HEK293T (cell line): ENCODE measurements around the gene NPAT.
"Not testable (repeated sequence)": the region's sequence is repeated elsewhere in the genome, so short reads cannot be mapped to it uniquely, and the experiment has no call there.

Experiments
- CTCF ChIA-PET: fragments of 350-600 bp; formaldehyde crosslinking; extraction: SDS; loops from one replicate; lab custom pipeline; 2021; ENCODE audit warnings: antibody characterized with exemption, inconsistent platforms; lab: Yijun Ruan, JAX
- POLR2A ChIA-PET: fragments of 350-600 bp; formaldehyde crosslinking; extraction: SDS; loops from one replicate; lab custom pipeline; 2020; ENCODE audit warnings: antibody characterized with exemption, inconsistent platforms; lab: Yijun Ruan, JAX
- DNase-seq: peaks from one replicate; pipeline ENCODE4 v3.0.0; 2012; ENCODE audit warnings: mixed read lengths; ENCODE audit errors: extremely low spot score
- ARNT ChIP-seq: fragments of 450-650 bp; IDR thresholded peaks from 2 replicates; pipeline ENCODE4 v1.6.1; 2017; ENCODE audit warnings: mild to moderate bottlenecking
- BHLHE40 ChIP-seq: fragments of 450-650 bp; IDR thresholded peaks from 2 replicates; pipeline ENCODE4 v1.6.1; 2016; ENCODE audit warnings: mild to moderate bottlenecking, moderate library complexity, borderline replicate concordance
- CTBP1 ChIP-seq: fragments of 450-650 bp; IDR thresholded peaks from 2 replicates; pipeline ENCODE4 v1.6.1; 2016; ENCODE audit warnings: borderline replicate concordance
- ELF4 ChIP-seq: fragments of 450-650 bp; IDR thresholded peaks from 2 replicates; pipeline ENCODE4 v1.6.1; 2017; ENCODE audit warnings: antibody characterized with exemption
- FOXA1 ChIP-seq: fragments of 450-650 bp; IDR thresholded peaks from 2 replicates; pipeline ENCODE4 v1.6.1; 2016; ENCODE audit warnings: mild to moderate bottlenecking
- FOXK2 ChIP-seq: fragments of 450-650 bp; IDR thresholded peaks from 2 replicates; pipeline ENCODE4 v1.6.1; 2016; ENCODE audit warnings: mild to moderate bottlenecking
- FOXM1 ChIP-seq: fragments of 450-650 bp; IDR thresholded peaks from 2 replicates; pipeline ENCODE4 v1.6.1; 2017; ENCODE audit warnings: mild to moderate bottlenecking, borderline replicate concordance
- HDGF ChIP-seq: fragments of 450-650 bp; IDR thresholded peaks from 2 replicates; pipeline ENCODE4 v1.6.1; 2017; ENCODE audit warnings: antibody characterized with exemption, borderline replicate concordance
- L3MBTL2 ChIP-seq: fragments of 450-650 bp; conservative IDR thresholded peaks from 2 replicates; pipeline ENCODE4 v1.6.1; 2016; ENCODE audit warnings: mild to moderate bottlenecking
- LEF1 ChIP-seq: fragments of 450-650 bp; IDR thresholded peaks from 2 replicates; pipeline ENCODE4 v1.6.1; 2017; ENCODE audit warnings: mild to moderate bottlenecking, borderline replicate concordance
- NFRKB ChIP-seq: fragments of 450-650 bp; IDR thresholded peaks from 2 replicates; pipeline ENCODE4 v1.6.1; 2016; ENCODE audit warnings: mild to moderate bottlenecking, moderate library complexity
- SP1 ChIP-seq: fragments of 450-650 bp; IDR thresholded peaks from 2 replicates; pipeline ENCODE4 v1.6.1; 2017
- SUZ12 ChIP-seq: fragments of 450-650 bp; IDR thresholded peaks from 2 replicates; pipeline ENCODE4 v1.6.1; 2016; ENCODE audit warnings: mild to moderate bottlenecking
- TARDBP ChIP-seq: fragments of 450-650 bp; IDR thresholded peaks from 2 replicates; pipeline ENCODE4 v1.6.1; 2016
- ZNF384 ChIP-seq: fragments of 450-650 bp; IDR thresholded peaks from 2 replicates; pipeline ENCODE4 v1.6.1; 2016
- TF ChIP-seq, protein P1 (sequence below): fragments of 450-650 bp; IDR thresholded peaks from 2 replicates; pipeline ENCODE4 v1.6.1; 2016

The NPAT gene

DNA sequence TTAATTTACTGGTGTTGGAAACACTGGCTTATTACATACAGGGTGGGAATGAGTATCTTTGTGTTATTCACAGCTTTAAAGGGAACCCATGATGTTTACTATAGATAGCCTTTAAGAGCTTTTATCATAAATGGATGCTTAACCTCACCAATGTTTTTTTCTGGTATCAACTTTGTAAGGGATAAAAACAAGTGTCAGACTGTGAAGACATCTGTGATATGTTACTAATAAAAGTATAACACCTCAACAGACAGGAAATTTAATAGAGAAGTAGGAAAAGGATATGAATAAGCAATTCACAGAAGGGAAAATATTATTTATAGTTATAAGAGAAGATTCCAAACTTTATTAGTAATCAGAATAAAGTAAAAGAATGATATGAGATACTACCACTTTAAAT is 54.8 kb downstream of the NPAT start:
- no peak for TF ChIP-seq CTBP1
- TF ChIP-seq ELF4: no peak
- TF ChIP-seq BHLHE40: no peak
- TF ChIP-seq TARDBP: no peak
- ChIA-PET CTCF (no interaction called here), POLR2A (no interaction called here)
- no peak for DNase-seq

GRCh38 chr11:108162878-108163277 is 59.6 kb downstream of the NPAT start:
- POLR2A ChIA-PET, CTCF ChIA-PET: not testable (repeated sequence)

DNA sequence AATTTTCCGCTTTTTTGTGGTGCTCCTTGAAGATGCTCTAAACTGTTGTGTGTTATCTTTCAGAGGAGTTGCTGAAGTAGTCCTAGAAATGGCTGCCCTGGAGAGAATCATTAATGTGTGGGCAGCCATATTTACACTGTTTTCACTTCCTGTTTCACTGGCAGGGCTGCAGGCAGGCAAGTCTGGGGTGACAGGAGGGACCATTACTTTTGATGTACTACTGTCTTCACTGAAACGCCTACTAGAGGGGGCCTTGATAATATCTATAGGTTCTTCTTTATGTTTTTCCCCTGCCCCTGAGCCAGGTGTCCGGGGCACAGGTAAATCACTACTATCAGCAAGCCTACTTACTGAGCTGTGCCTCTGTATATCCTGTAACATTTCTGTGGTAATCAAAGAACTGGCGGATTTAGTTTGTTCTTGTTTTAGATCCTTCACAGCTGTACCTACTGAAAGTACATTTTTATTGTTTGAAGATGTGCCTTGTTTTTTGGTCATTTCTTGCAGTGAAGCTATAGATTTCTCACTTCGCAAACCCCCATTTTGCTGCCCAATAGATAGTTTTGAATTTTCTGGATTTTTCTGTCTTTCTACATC is 61.4 kb downstream of the NPAT start:
- DNase-seq: no peak
- TF ChIP-seq SUZ12: no peak
- TF ChIP-seq FOXM1: no peak
- no peak for TF ChIP-seq FOXA1
- TF ChIP-seq LEF1: no peak
- no peak for TF ChIP-seq NFRKB
- no peak for TF ChIP-seq HDGF
- TF ChIP-seq ZNF384: no peak
- TF ChIP-seq, protein P1, sequence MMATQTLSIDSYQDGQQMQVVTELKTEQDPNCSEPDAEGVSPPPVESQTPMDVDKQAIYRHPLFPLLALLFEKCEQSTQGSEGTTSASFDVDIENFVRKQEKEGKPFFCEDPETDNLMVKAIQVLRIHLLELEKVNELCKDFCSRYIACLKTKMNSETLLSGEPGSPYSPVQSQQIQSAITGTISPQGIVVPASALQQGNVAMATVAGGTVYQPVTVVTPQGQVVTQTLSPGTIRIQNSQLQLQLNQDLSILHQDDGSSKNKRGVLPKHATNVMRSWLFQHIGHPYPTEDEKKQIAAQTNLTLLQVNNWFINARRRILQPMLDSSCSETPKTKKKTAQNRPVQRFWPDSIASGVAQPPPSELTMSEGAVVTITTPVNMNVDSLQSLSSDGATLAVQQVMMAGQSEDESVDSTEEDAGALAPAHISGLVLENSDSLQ: no peak
- no peak for TF ChIP-seq BHLHE40
- TF ChIP-seq CTBP1: no peak
- no peak for TF ChIP-seq ELF4
- no peak for TF ChIP-seq TARDBP
- TF ChIP-seq ARNT: no peak
- POLR2A ChIA-PET: no interaction called here
- CTCF ChIA-PET: interaction anchor here (0.6 kb wide), 1 partner anchor 325 kb away, joined by 3 read pairs; no protein-coding TSS in a partner anchor

More at GRCh38 chr11:108162878-108163277, 59.6 kb downstream of the NPAT start:
- DNase-seq: not testable (repeated sequence)

- CTCF ChIA-PET: interaction anchor here (0.6 kb wide), 1 partner anchor 128 kb away, joined by 6 read pairs; no protein-coding TSS in a partner anchor
- TF ChIP-seq, protein P1: no peak
- TF ChIP-seq LEF1 (no peak), ELF4 (no peak), ARNT (no peak), TARDBP (no peak), HDGF (no peak)
Observed at GRCh38 chr11:108154591-108154990, 67.8 kb downstream of the NPAT start.

DNA sequence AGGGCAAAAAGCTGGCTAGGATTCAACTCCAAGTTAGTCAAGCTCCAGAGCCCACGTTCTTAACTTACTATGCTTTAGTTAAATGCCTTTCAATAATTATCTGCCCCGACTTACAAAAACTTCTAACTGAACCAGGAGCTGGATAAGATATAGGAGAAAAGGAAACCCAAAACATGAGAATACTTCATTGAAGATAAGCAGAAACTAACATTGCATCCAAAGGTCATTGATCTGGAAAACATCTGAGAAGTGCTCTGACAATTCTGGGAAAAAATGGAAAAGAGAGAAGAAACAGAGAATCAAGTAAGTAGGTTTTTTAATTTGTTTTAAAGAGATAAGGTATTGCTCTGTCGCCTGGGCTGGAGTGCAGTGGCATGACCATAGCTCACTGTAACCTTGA is 73.9 kb downstream of the NPAT start:
- no peak for DNase-seq
- no peak for TF ChIP-seq FOXA1
- no peak for TF ChIP-seq SUZ12
- no peak for TF ChIP-seq CTBP1
- no peak for TF ChIP-seq L3MBTL2
- TF ChIP-seq FOXM1: no peak
- TF ChIP-seq LEF1: no peak
- TF ChIP-seq BHLHE40: no peak
- TF ChIP-seq ARNT: no peak
- TF ChIP-seq HDGF: no peak
- no peak for TF ChIP-seq FOXK2
- no peak for TF ChIP-seq NFRKB
- TF ChIP-seq SP1: no peak
- TF ChIP-seq TARDBP: no peak
- TF ChIP-seq ELF4: no peak
- TF ChIP-seq ZNF384: no peak
- TF ChIP-seq, protein P1: no peak
- POLR2A ChIA-PET: no interaction called here
- CTCF ChIA-PET: interaction anchor here (0.6 kb wide), 1 partner anchor 175 kb away, joined by 4 read pairs; no protein-coding TSS in a partner anchor

More at GRCh38 chr11:108154591-108154990, 67.8 kb downstream of the NPAT start:
- POLR2A ChIA-PET: no interaction called here
- DNase-seq: no peak

GRCh38 chr11:108147150-108147549 is 75.3 kb downstream of the NPAT start:
- no peak for DNase-seq
- TF ChIP-seq ZNF384 (no peak), FOXM1 (no peak), FOXA1 (no peak)
- TF ChIP-seq, protein P1: no peak
- POLR2A ChIA-PET: no interaction called here
- CTCF ChIA-PET: no interaction called here
